HUDEP-2 (cell line): Measurements from ENCODE around the gene NEFH.
"Not testable (repeated sequence)": the region's sequence is repeated elsewhere in the genome, so short reads cannot be mapped to it uniquely, and the experiment has no call there.

Experiments used
- DNase-seq, 76 experiments: peaks; one replicate each; lab custom pipeline; 2025; ENCODE audit not compliant: unreplicated experiment in 76 of 76; lab: John Stamatoyannopoulos, UW

Gene NEFH

GRCh38 chr22:29489127-29489780 is 9.2 kb downstream of the NEFH start:
- not testable (repeated sequence) for DNase-seq

- DNase-seq = no peak
These were observed 11.0 kb downstream of the NEFH start for GRCh38 chr22:29491012-29491411.

GRCh38 chr22:29493636-29494035 is 13.6 kb downstream of the NEFH start:
- no peak for DNase-seq

GRCh38 chr22:29499852-29500251 is 19.8 kb downstream of the NEFH start:
- DNase-seq = no peak

GRCh38 chr22:29503811-29504372 is 23.9 kb downstream of the NEFH start:
- peak in 53 of 76 experiments; percentile 4 to 59 (median 24) for DNase-seq

GRCh38 chr22:29509298-29509697 is 29.3 kb downstream of the NEFH start:
- DNase-seq = no peak

- no peak for DNase-seq
These were observed 29.8 kb downstream of the NEFH start for GRCh38 chr22:29509815-29510214.

- no peak for DNase-seq
These were observed 30.5 kb downstream of the NEFH start for GRCh38 chr22:29510542-29510941.

- DNase-seq = no peak
These were observed 31.3 kb downstream of the NEFH start for GRCh38 chr22:29511126-29511862.

GRCh38 chr22:29512031-29512430 is 32.0 kb downstream of the NEFH start:
- no peak for DNase-seq

GRCh38 chr22:29517215-29517908 is 37.3 kb downstream of the NEFH start:
- DNase-seq = no peak

- no peak for DNase-seq
These were observed 38.4 kb downstream of the NEFH start for GRCh38 chr22:29518427-29518826.

- no peak for DNase-seq
These were observed 40.0 kb downstream of the NEFH start for GRCh38 chr22:29519996-29520395.

GRCh38 chr22:29520851-29521250 is 40.8 kb downstream of the NEFH start:
- peak in 5 of 76 experiments; percentile 4 to 24 (median 7) for DNase-seq

GRCh38 chr22:29521526-29521925 is 41.5 kb downstream of the NEFH start:
- DNase-seq = no peak

- DNase-seq = no peak
These were observed 43.7 kb downstream of the NEFH start for GRCh38 chr22:29523761-29524160.

- peak in 29 of 76 experiments; percentile 2 to 53 (median 15) for DNase-seq
These were observed 44.6 kb downstream of the NEFH start for GRCh38 chr22:29524442-29525191.

GRCh38 chr22:29528144-29528543 is 48.1 kb downstream of the NEFH start:
- no peak for DNase-seq

- DNase-seq = peak in 11 of 76 experiments; percentile 3 to 38 (median 7)
These were observed 50.7 kb downstream of the NEFH start for GRCh38 chr22:29530716-29531115.

- DNase-seq = no peak
These were observed 51.4 kb downstream of the NEFH start for GRCh38 chr22:29531419-29531818.

GRCh38 chr22:29536411-29536810 is 56.4 kb downstream of the NEFH start:
- DNase-seq = no peak
